Measurements from ENCODE around the gene KREMEN2. TPM values are rescaled to one million over a fixed set of nuclear protein-coding genes. Genes with fewer than 3 reads are reported as not detected.

Gene KREMEN2
- total and polyA plus RNA-seq, 8 donors = 0.07 to 0.32 (median 0.16) TPM; not detected in 3

- Histone ChIP-seq H3K9me3 (no peaks in the 10 kb centered on the region), H3K27me3 (peaks cover 0 to 2% (median 0%) of the 10 kb centered on the region in 4 donors), H3K4me3 (no peak overlapping the region), H3K36me3 (no peaks in the 10 kb centered on the region), H3K4me1 (peaks cover 15 to 26% (median 18%) of the 10 kb centered on the region in 3 donors), H3K27ac (no peak overlapping the region)
- DNase-seq (peak in 1 of 6 donors; percentile 32), ATAC-seq (no peak), FAIRE-seq (no peak)
- intact Hi-C loops (cut with DNase I) = no loop called here
- 73 to 78% methylated on average over 5 of the region's 5 CpGs for WGBS, 2 donors
- no peak for TF ChIP-seq CTCF (IDR thresholded peaks at IDR 0.05)
Measured at GRCh38 chr16:2973093-2973492, 9.0 kb downstream of the KREMEN2 start.

- ATAC-seq (no peak), DNase-seq (no peak), FAIRE-seq (no peak)
- no peak overlapping the region for H3K4me3 ChIP-seq
- no peak for TF ChIP-seq CTCF (IDR thresholded peaks at IDR 0.05)
- H3K36me3 ChIP-seq = no peaks in the 10 kb centered on the region
- no peaks in the 10 kb centered on the region for H3K27me3 ChIP-seq
- peaks cover 15 to 28% (median 20%) of the 10 kb centered on the region in 3 donors for H3K4me1 ChIP-seq
- WGBS, 2 donors = 90 to 92% methylated on average over 15 to 17 of the region's 17 CpGs
- no peaks in the 10 kb centered on the region for H3K9me3 ChIP-seq
- H3K27ac ChIP-seq = no peak overlapping the region
- intact Hi-C loops (cut with DNase I) = no loop called here
Measured at GRCh38 chr16:2973605-2974318, 9.7 kb downstream of the KREMEN2 start.

- no peak for ATAC-seq
- no peak overlapping the region for H3K4me3 ChIP-seq
- H3K27me3 ChIP-seq = no peaks in the 10 kb centered on the region
- peak in 1 of 6 donors; percentile 45 for DNase-seq
- FAIRE-seq = no peak
- no peak overlapping the region for H3K27ac ChIP-seq
- peaks cover 15 to 28% (median 20%) of the 10 kb centered on the region in 3 donors for H3K4me1 ChIP-seq
- 93% methylated on average over 14 to 15 of the region's 15 CpGs for WGBS, 2 donors
- TF ChIP-seq CTCF (IDR thresholded peaks at IDR 0.05) = no peak
- H3K9me3 ChIP-seq = no peaks in the 10 kb centered on the region
- no peaks in the 10 kb centered on the region for H3K36me3 ChIP-seq
- intact Hi-C loops (cut with DNase I) = no loop called here
Measured at GRCh38 chr16:2974319-2975056, 10.4 kb downstream of the KREMEN2 start.

- Histone ChIP-seq H3K27me3 (no peaks in the 10 kb centered on the region), H3K36me3 (no peaks in the 10 kb centered on the region), H3K9me3 (no peaks in the 10 kb centered on the region), H3K4me1 (peaks cover 15 to 32% (median 20%) of the 10 kb centered on the region in 3 donors), H3K4me3 (no peak overlapping the region), H3K27ac (no peak overlapping the region)
- intact Hi-C loops (cut with DNase I) = no loop called here
- DNase-seq (peak in 2 of 6 donors; percentile 43 to 80), ATAC-seq (no peak), FAIRE-seq (no peak)
- WGBS, 2 donors = 96 to 97% methylated on average over 28 of the region's 28 CpGs
- no peak for TF ChIP-seq CTCF (IDR thresholded peaks at IDR 0.05)
Measured at GRCh38 chr16:2975161-2975795, 11.2 kb downstream of the KREMEN2 start.
